ENCODE results near the gene DAO.

The DAO gene

DNA sequence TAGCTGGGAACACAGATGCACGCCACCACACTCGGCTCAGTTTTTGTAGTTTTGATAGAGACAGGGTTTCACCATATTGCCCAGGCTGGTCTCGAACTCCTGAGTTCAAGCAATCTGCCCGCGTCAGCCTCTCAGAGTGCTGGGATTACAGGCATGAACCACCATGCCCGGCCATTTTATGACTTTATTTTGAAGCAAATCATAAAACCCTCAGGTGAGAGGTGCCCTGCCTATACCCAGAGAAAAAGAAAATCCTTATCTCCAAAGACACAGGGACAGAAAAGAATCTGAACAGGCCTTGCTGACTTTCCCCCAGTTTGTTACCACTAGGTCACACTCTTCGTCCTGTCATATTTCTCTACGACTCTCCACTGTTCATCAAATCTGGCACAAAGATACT lies 48.8 kb downstream of the DAO start:
- FAIRE-seq: no peak

DNA sequence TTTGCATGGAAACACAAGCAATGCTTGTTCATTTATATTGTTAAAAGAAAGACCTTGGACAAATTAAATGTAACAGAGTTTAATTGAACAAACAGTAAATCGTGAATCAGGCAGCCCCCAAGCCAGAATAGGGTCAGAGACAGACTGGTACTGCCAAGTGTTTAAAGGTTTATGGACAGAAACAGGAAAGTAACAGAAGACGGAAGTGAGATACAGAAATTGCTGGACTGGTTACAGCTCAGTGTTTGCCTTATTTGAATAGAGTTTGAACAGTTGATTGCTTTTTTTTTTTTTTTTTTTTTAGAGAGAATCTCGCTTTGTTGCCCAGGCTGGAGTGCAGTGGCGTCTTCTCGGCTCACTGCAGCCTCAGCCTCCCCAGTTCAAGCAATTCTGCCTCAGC lies 50.3 kb downstream of the DAO start:
- FAIRE-seq: no peak

GRCh38 chr12:108930756-108931155 lies 50.9 kb downstream of the DAO start:
- no peak for FAIRE-seq

- no peak for FAIRE-seq
Measured at GRCh38 chr12:108933949-108934348, 54.1 kb downstream of the DAO start.

DNA sequence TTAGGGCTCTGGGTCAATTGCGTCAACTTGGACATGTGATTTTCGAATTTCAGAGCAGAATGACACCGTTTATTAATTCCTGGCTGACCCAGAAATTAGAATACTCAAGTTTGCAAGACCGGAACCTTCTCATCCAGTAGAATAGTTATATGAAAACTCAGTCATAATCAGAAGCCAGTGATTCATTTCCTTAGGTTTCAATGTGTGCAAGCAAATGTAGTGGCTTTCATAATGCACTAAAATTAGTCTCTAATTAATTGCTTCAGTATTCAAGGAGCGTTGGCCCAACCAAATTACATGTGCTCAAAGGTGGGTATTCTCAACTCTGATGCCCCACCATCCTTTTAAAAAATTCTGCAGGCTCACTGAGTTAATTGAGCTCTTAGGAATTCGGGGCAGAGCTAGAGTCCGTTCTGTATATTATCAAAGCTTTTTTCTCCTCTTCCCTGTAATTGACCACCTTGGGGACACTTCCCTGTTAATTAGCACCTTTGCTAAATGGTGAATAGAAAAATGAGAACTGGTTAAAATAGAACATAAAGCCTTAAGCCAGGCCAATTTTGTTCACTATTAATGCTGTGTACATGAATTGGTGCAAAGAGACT lies 55.4 kb downstream of the DAO start:
- no peak for FAIRE-seq

DNA sequence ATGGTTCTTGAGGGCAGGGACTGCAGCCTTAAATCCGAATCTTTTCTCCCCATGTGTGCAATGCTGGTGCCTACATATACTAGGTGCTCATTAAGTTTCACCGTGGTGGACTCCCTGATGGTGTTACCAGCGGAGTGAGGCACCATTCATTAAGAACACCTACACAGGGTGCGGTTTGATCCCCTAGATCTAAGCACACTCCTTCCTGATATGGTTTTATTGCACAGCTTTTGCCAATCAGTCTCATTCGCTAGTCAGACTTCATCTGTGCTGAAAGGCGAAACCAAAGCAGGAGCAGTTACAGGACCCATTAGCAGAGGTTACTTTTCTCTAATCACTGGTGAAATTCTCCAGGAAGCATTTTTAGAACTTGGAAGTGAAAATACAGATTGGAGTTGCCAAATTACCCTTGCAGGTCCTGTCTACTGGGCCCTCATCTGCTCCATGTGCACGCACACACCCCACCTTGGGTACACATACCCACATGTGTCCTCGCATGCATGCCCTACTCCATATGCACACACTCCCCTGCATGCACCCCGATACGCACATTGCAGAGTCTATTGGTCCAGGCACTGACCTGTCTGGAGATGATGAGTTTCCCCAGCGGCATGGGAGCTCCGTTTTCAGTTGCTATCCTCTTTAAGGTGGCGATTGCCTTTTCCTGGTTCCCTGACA lies 58.5 kb downstream of the DAO start:
- no peak for FAIRE-seq

DNA sequence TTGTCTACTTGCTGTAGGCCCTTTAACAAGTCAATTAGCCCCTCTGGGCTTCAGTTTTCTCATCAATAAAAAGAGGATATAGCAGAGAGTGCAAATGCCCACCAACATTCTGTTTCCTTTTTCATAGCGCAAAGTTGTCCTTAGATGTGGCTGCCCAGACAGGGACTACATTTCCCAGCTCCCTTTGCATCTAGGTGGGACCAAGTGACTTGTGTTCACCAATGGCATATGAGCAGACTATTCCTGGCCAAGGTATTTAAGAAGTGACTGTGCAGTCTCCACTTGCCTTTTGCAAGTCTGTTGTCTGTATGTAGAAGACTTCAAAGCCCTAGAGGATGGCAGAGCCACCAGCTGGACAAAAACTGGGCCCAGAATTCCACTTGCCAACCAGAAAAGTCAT lies 59.7 kb downstream of the DAO start:
- no peak for FAIRE-seq

DNA sequence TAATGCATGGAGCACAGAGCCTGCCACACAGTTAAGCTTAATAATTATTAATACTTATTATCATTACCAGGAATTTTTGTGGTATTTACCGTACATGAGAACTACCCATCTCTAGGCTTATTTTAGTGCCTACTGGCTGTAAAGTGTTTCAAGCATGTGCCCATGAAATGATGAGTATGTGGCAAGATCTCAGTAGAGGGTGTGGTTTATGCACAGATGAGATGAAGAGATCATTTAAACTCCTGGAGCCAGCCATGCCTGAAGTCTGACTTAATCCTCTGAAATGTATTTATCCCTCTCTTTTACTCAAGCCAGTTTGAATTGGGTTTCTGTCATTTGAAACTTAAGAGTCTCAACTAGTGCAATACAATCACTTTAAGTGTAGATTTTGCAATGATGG lies 60.2 kb downstream of the DAO start:
- no peak for FAIRE-seq

GRCh38 chr12:108947097-108947496 lies 67.2 kb downstream of the DAO start:
- no peak for FAIRE-seq

GRCh38 chr12:108948367-108948766 lies 68.5 kb downstream of the DAO start:
- no peak for FAIRE-seq

GRCh38 chr12:108949976-108950375 lies 70.1 kb downstream of the DAO start:
- FAIRE-seq: no peak
